Keratinocyte (primary cell): Measurements from ENCODE around the gene TUBGCP3. TPM values are rescaled to one million over a fixed set of nuclear protein-coding genes. Genes with fewer than 3 reads are reported as not detected.
"Not testable (repeated sequence)": the region's sequence is repeated elsewhere in the genome, so short reads cannot be mapped to it uniquely, and the experiment has no call there.

ENCODE experiments used
- DNase-seq: peaks from one replicate; pipeline ENCODE4 v3.0.0-alpha.2; 2011; ENCODE audit warnings: low read depth, missing footprints, low spot score
- FAIRE-seq: peaks from 2 replicates; lab custom pipeline; 2011; peaks lifted over from hg19 to GRCh38; lab: Jason Lieb, UNC
- H2AFZ ChIP-seq: 2 replicates; pipeline ENCODE4 v1.6.0; 2012; ENCODE audit warnings: low read length, control low read depth, inconsistent platforms; ENCODE audit not compliant: control insufficient read depth
- H3K27ac ChIP-seq: 2 replicates; pipeline ENCODE4 v1.5.1; 2011; ENCODE audit warnings: low read length; ENCODE audit not compliant: control insufficient read depth, insufficient read depth
- H3K27me3 ChIP-seq: 3 replicates; pipeline ENCODE4 v1.6.0; 2011; ENCODE audit warnings: low read length; ENCODE audit not compliant: control insufficient read depth, insufficient read depth; ENCODE audit errors: extremely low read depth
- H3K36me3 ChIP-seq, 2 experiments: 2 replicates in 1 of 2; 3 replicates in 1 of 2; pipeline ENCODE4 v1.5.1; 2011; ENCODE audit warnings: low read length in 2 of 2, mild to moderate bottlenecking in 1 of 2; ENCODE audit not compliant: control insufficient read depth in 2 of 2, insufficient read depth in 2 of 2; ENCODE audit errors: extremely low read depth in 1 of 2
- H3K4me1 ChIP-seq: 3 replicates; pipeline ENCODE4 v1.5.1; 2011; ENCODE audit warnings: low read length; ENCODE audit not compliant: control insufficient read depth, insufficient read depth; ENCODE audit errors: extremely low read depth
- H3K4me2 ChIP-seq: 3 replicates; pipeline ENCODE4 v1.6.0; 2011; ENCODE audit warnings: low read depth, low read length; ENCODE audit not compliant: control insufficient read depth, insufficient read depth; ENCODE audit errors: extremely low read depth
- H3K4me3 ChIP-seq, 3 experiments: fragments of 200-600 bp in 1 of 3; sonication (generic) in 1 of 3; 2 replicates in 2 of 3; 3 replicates in 1 of 3; pipeline ENCODE4 v1.5.1; 2011 to 2016; ENCODE audit warnings: low read length in 3 of 3, mild to moderate bottlenecking in 3 of 3, control low read depth in 2 of 3, inconsistent platforms in 1 of 3, low read depth in 1 of 3, mixed read lengths in 1 of 3, mixed run types in 1 of 3, moderate library complexity in 1 of 3; ENCODE audit not compliant: control insufficient read depth in 2 of 3, insufficient read depth in 2 of 3; ENCODE audit errors: extremely low read depth in 1 of 3
- H3K79me2 ChIP-seq: 2 replicates; pipeline ENCODE4 v1.6.0; 2012; ENCODE audit warnings: low read length; ENCODE audit not compliant: control insufficient read depth, insufficient read depth
- H3K9ac ChIP-seq: 3 replicates; pipeline ENCODE4 v1.6.0; 2011; ENCODE audit warnings: low read length; ENCODE audit not compliant: control insufficient read depth, insufficient read depth; ENCODE audit errors: extremely low read depth
- H3K9me1 ChIP-seq: 3 replicates; pipeline ENCODE4 v1.6.0; 2011; ENCODE audit warnings: low read length; ENCODE audit not compliant: control insufficient read depth, insufficient read depth; ENCODE audit errors: extremely low read depth
- H3K9me3 ChIP-seq: 2 replicates; pipeline ENCODE4 v1.5.1; 2012; ENCODE audit warnings: low read depth, low read length; ENCODE audit not compliant: control insufficient read depth
- H4K20me1 ChIP-seq: 3 replicates; pipeline ENCODE4 v1.6.0; 2011; ENCODE audit warnings: low read length; ENCODE audit not compliant: control insufficient read depth, insufficient read depth; ENCODE audit errors: extremely low read depth
- EZH2 ChIP-seq: IDR thresholded peaks from one replicate; pipeline ENCODE4 v1.6.1; 2012; ENCODE audit warnings: inconsistent platforms, mild to moderate bottlenecking, low read length, moderate library complexity
- dilution Hi-C: fragments of 300-500 bp; cut with MboI; formaldehyde crosslinking; loops from one replicate; pipeline ENCODE4 v1.7.0; 2020; ENCODE audit warnings: low sequenced_read_pairs; ENCODE audit not compliant: extremely low pct_ligation_motif_present
- polyA plus RNA-seq, 5 experiments: library from polyadenylated mRNA; depleted of rRNA in 3 of 5; stranded (reverse) in 3 of 5; stranded (forward) in 1 of 5; unstranded in 1 of 5; fragments of >200 nt; gene quantifications; 1 replicate in 1 of 5; 2 replicates in 3 of 5; 3 replicates in 1 of 5; pipeline versions ENCODE4 v1.2.1 to v1.2.3, GENCODE V29; 2011 to 2012; ENCODE audit warnings: missing spikeins in 2 of 5, low read depth in 1 of 5, low replicate concordance in 1 of 5
- TF ChIP-seq, protein P1 (sequence below), 3 experiments: IDR thresholded peaks in 1 of 3; conservative IDR thresholded peaks in 1 of 3; optimal IDR thresholded peaks in 1 of 3; 2 replicates in 2 of 3; 3 replicates in 1 of 3; pipeline versions ENCODE3 to v1.5.1; 2011; ENCODE audit warnings: low read length in 3 of 3, mild to moderate bottlenecking in 3 of 3, moderate library complexity in 2 of 3, control low read depth in 1 of 3, inconsistent platforms in 1 of 3; ENCODE audit not compliant: insufficient read depth in 2 of 3; ENCODE audit errors: extremely low read depth in 1 of 3

The TUBGCP3 gene
- polyA plus RNA-seq, 1 donor (not counting 4 experiments of a cell fraction or from before 2014, with no cell fraction given), result 14.0 TPM

DNA sequence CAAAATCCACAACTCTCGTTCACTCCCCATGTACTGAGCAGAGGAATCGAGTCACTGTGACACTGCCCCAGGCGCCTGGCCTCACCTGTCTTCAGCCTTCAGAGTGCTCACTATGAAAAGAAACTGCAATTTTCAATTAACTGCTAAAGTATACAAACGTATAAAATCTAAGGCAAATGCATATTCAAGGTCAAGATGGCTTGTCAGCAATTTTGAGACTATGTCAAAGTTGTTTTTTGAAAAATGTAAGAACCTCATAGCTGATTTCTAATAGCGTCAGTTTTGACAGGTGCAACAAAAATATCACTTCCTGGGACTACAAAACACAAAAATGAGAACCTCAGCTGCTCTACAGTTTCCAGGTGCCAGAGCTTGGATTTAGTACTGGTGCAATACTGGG, 31.4 kb downstream of the TUBGCP3 start:
- Histone ChIP-seq H4K20me1 (no peaks in the 10 kb centered on the region), H3K4me3 (no peak overlapping the region), H3K36me3 (peaks cover 23 to 31% of the 10 kb centered on the region in 2 experiments), H3K9me1 (no peaks in the 10 kb centered on the region), H3K9me3 (no peaks in the 10 kb centered on the region), H3K79me2 (peaks cover 9% of the 10 kb centered on the region), H3K27me3 (no peaks in the 10 kb centered on the region), H3K4me1 (no peaks in the 10 kb centered on the region), H3K27ac (no peak overlapping the region), H2AFZ (no peak overlapping the region), H3K9ac (no peak overlapping the region), H3K4me2 (no peak overlapping the region)
- dilution Hi-C loops, result no loop called here
- DNase-seq, result no peak
- no peak for TF ChIP-seq EZH2
- TF ChIP-seq, protein P1, sequence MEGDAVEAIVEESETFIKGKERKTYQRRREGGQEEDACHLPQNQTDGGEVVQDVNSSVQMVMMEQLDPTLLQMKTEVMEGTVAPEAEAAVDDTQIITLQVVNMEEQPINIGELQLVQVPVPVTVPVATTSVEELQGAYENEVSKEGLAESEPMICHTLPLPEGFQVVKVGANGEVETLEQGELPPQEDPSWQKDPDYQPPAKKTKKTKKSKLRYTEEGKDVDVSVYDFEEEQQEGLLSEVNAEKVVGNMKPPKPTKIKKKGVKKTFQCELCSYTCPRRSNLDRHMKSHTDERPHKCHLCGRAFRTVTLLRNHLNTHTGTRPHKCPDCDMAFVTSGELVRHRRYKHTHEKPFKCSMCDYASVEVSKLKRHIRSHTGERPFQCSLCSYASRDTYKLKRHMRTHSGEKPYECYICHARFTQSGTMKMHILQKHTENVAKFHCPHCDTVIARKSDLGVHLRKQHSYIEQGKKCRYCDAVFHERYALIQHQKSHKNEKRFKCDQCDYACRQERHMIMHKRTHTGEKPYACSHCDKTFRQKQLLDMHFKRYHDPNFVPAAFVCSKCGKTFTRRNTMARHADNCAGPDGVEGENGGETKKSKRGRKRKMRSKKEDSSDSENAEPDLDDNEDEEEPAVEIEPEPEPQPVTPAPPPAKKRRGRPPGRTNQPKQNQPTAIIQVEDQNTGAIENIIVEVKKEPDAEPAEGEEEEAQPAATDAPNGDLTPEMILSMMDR (optimal IDR thresholded peaks at IDR 0.05 in 1 of 3, IDR thresholded peaks at IDR 0.05 in 1 of 3, conservative IDR thresholded peaks at IDR 0.05 in 1 of 3; ENCODE audit: extremely low read depth in 1 of 3, insufficient read depth in 2 of 3, low read length in 3 of 3), result no peak
- FAIRE-seq, result no peak

DNA sequence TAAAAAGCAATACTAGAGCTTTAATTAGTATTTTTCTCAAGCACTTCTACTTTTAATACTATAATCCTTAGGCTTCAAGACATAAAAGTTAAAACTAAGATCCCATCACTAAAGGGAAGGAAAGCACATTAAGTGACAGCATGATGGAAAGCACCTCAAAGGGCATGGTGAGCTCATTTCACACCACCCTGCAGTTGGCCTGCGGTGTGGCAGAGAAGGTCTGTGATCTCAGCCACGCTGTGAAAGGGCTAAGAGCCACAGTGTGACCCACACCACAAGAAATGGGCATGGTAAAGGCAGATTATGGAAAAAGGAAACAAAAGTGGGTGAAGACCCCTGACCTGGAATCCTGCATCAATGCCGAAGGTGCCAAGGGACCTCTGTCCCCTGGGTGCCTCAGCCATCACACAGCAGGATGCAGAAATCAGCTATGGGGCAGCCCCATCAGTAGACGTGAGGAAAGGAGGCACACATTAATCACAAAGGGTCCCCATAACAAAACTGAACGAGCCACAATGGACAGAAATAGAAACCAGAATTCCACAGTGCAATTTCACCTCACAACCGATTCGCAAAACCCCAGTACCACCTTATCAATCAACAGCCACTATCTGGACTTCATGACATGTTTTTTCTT, 33.6 kb downstream of the TUBGCP3 start:
- no peak overlapping the region for H3K4me3 ChIP-seq
- H4K20me1 ChIP-seq, result no peaks in the 10 kb centered on the region
- no peak for FAIRE-seq
- no peaks in the 10 kb centered on the region for H3K9me1 ChIP-seq
- no peak overlapping the region for H2AFZ ChIP-seq
- H3K79me2 ChIP-seq, result no peaks in the 10 kb centered on the region
- dilution Hi-C loops, result no loop called here
- no peak for TF ChIP-seq EZH2
- TF ChIP-seq, protein P1 (optimal IDR thresholded peaks at IDR 0.05 in 1 of 3, IDR thresholded peaks at IDR 0.05 in 1 of 3, conservative IDR thresholded peaks at IDR 0.05 in 1 of 3; ENCODE audit: extremely low read depth in 1 of 3, insufficient read depth in 2 of 3, low read length in 3 of 3), result no peak
- H3K9me3 ChIP-seq, result no peaks in the 10 kb centered on the region
- H3K4me1 ChIP-seq, result no peaks in the 10 kb centered on the region
- no peak overlapping the region for H3K4me2 ChIP-seq
- no peak overlapping the region for H3K27ac ChIP-seq
- H3K9ac ChIP-seq, result no peak overlapping the region
- no peak for DNase-seq
- no peaks in the 10 kb centered on the region for H3K27me3 ChIP-seq
- peaks cover 19 to 31% of the 10 kb centered on the region in 2 experiments for H3K36me3 ChIP-seq

DNA sequence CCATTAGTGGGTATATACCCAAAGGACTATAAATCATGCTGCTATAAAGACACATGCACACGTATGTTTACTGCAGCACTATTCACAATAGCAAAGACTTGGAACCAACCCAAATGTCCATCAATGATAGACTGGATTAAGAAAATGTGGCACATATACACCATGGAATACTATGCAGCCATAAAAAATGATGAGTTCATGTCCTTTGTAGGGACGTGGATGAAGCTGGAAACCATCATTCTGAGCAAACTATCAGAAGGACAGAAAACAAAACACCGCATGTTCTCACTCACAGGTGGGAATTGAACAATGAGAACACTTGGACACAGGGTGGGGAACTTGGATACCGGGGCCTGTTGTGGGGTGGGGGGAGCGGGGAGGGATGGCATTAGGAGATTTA, 39.0 kb downstream of the TUBGCP3 start:
- FAIRE-seq, dilution Hi-C loops, H3K9me3 ChIP-seq: not testable (repeated sequence)

More for the DNA sequence above, 39.0 kb downstream of the TUBGCP3 start:
- not testable (repeated sequence) for H3K4me3 ChIP-seq, DNase-seq, H3K79me2 ChIP-seq, H4K20me1 ChIP-seq, H3K9ac ChIP-seq, H3K9me1 ChIP-seq, H3K4me1 ChIP-seq, H3K27me3 ChIP-seq, H3K27ac ChIP-seq, H2AFZ ChIP-seq, H3K4me2 ChIP-seq
- peaks cover 12 to 24% of the 10 kb centered on the region in 2 experiments for H3K36me3 ChIP-seq
